Sigmoid colon (tissue), 7 donors: ENCODE results near the gene GJB4. TPM values are rescaled to one million over a fixed set of nuclear protein-coding genes. Genes with fewer than 3 reads are reported as not detected.

Source experiments
- DNase-seq: peaks from one replicate; pipeline ENCODE4 v3.0.0-alpha.2; 2019
- H3K27ac ChIP-seq, 4 donors: fragments of 200-600 bp; sonication (generic); one replicate each; pipeline ENCODE4 v1.5.1; 2016 to 2019; ENCODE audit warnings: mild to moderate bottlenecking in 1 of 4
- H3K27me3 ChIP-seq, 3 donors: fragments of 200-600 bp; sonication (generic); one replicate each; pipeline ENCODE4 v1.5.1; 2019; ENCODE audit warnings: mild to moderate bottlenecking in 1 of 3
- H3K36me3 ChIP-seq, 4 donors: fragments of 200-600 bp; sonication (generic); one replicate each; pipeline ENCODE4 v1.5.1; 2016 to 2019
- H3K4me1 ChIP-seq, 4 donors: fragments of 200-600 bp; sonication (generic); one replicate each; pipeline ENCODE4 v1.5.1; 2017 to 2019
- H3K4me3 ChIP-seq, 4 donors: fragments of 200-600 bp; sonication (generic); one replicate each; pipeline ENCODE4 v1.5.1; 2017 to 2019; ENCODE audit warnings: mild to moderate bottlenecking in 2 of 4, moderate library complexity in 1 of 4
- H3K9me3 ChIP-seq, 4 donors: fragments of 200-600 bp in 3 of 4; sonication (generic) in 3 of 4; one replicate each; pipeline versions ENCODE4 v1.5.1 to v1.6.1; 2013 to 2019
- CTCF ChIP-seq, 4 experiments: fragments of 450-650 bp in 3 of 4; fragments of 200-600 bp in 1 of 4; IDR thresholded peaks; one replicate each; pipeline ENCODE4 v1.5.1; 2016 to 2019; ENCODE audit warnings: antibody characterized with exemption in 4 of 4, mild to moderate bottlenecking in 3 of 4, moderate library complexity in 2 of 4
- EP300 ChIP-seq, 4 donors: sonication (generic); formaldehyde crosslinking; IDR thresholded peaks; one replicate each; pipeline ENCODE4 v1.6.1; 2017; ENCODE audit warnings: antibody characterized with exemption in 4 of 4
- POLR2A ChIP-seq, 2 donors: fragments of 450-650 bp; IDR thresholded peaks; one replicate each; pipeline ENCODE4 v1.6.1; 2016; ENCODE audit warnings: antibody characterized with exemption in 2 of 2, mild to moderate bottlenecking in 2 of 2, moderate library complexity in 2 of 2
- POLR2AphosphoS5 ChIP-seq, 4 donors: sonication (generic); formaldehyde crosslinking; IDR thresholded peaks; one replicate each; pipeline ENCODE4 v1.6.1; 2017; ENCODE audit warnings: antibody characterized with exemption in 4 of 4
- WGBS, 2 donors: extraction: QIAGEN DNeasy Blood & Tissue Kit; methylation state at CpG; one replicate each; pipeline ENCODE4 v1.1.7; 2013; 5-methylcytosine and 5-hydroxymethylcytosine counted together
- intact Hi-C: fragments of 100-400 bp; cut with DNase I; formaldehyde crosslinking; loops from one replicate; pipeline ENCODE4 v1.15.1; 2023
- polyA plus RNA-seq, 3 donors: library from polyadenylated mRNA; stranded (reverse); fragments of 200-250 nt; gene quantifications; one replicate each; pipeline ENCODE4 v1.2.3, GENCODE V29; 2013
- total RNA-seq, 4 donors: library from RNA; depleted of rRNA; stranded (reverse); fragments of >200 nt; gene quantifications; one replicate each; pipeline ENCODE4 v1.1.0, GENCODE V29; 2016
- donor health status: healthy with polysubstance abuse.
- donor health status: Bipolar disorder and iron deficiency.
- donor health status: healthy.

The GJB4 gene
- total and polyA plus RNA-seq, 7 donors: 0.39 TPM; not detected in 6

GRCh38 chr1:34787461-34788420, 28.2 kb downstream of the GJB4 start:
- Histone ChIP-seq H3K9me3 (no peaks in the 10 kb centered on the region), H3K4me3 (no peak overlapping the region), H3K27ac (no peak overlapping the region), H3K36me3 (no peaks in the 10 kb centered on the region), H3K4me1 (peaks cover 0 to 3% (median 1%) of the 10 kb centered on the region in 4 donors), H3K27me3 (peaks cover 6 to 20% (median 10%) of the 10 kb centered on the region in 3 donors)
- peak; percentile 54 for DNase-seq
- 62 to 67% methylated on average over 9 of the region's 9 CpGs for WGBS, 2 donors
- TF ChIP-seq POLR2AphosphoS5 (IDR thresholded peaks at IDR 0.05) (no peak), CTCF (IDR thresholded peaks at IDR 0.05) (no peak), EP300 (IDR thresholded peaks at IDR 0.05) (no peak), POLR2A (IDR thresholded peaks at IDR 0.05) (no peak)
- intact Hi-C loops: loop anchor here (5.0 kb wide), 1 partner anchor 80 kb away; no protein-coding TSS in a partner anchor

- H3K36me3 ChIP-seq: peaks cover 0 to 7% (median 0%) of the 10 kb centered on the region in 4 donors
- TF ChIP-seq EP300 (IDR thresholded peaks at IDR 0.05) (no peak), CTCF (IDR thresholded peaks at IDR 0.05) (no peak), POLR2A (IDR thresholded peaks at IDR 0.05) (no peak), POLR2AphosphoS5 (IDR thresholded peaks at IDR 0.05) (no peak)
- intact Hi-C loops: no loop called here
- H3K27ac ChIP-seq: no peak overlapping the region
- H3K27me3 ChIP-seq: peaks cover 4 to 22% (median 13%) of the 10 kb centered on the region in 3 donors
- no peak overlapping the region for H3K4me3 ChIP-seq
- no peaks in the 10 kb centered on the region for H3K9me3 ChIP-seq
- 78 to 83% methylated on average over 6 of the region's 6 CpGs for WGBS, 2 donors
- no peak for DNase-seq
- H3K4me1 ChIP-seq: peaks cover 0 to 7% (median 3%) of the 10 kb centered on the region in 4 donors
These were observed 31.4 kb downstream of the GJB4 start for GRCh38 chr1:34790985-34791384.

- no peak for DNase-seq
- intact Hi-C loops: no loop called here
- 45 to 56% methylated on average over 10 of the region's 10 CpGs for WGBS, 2 donors
- H3K27me3 ChIP-seq: peaks cover 4 to 22% (median 13%) of the 10 kb centered on the region in 3 donors
- H3K36me3 ChIP-seq: peaks cover 0 to 7% (median 0%) of the 10 kb centered on the region in 4 donors
- no peaks in the 10 kb centered on the region for H3K9me3 ChIP-seq
- H3K4me3 ChIP-seq: peak overlapping the region in 1 of 4 donors; percentile 37
- TF ChIP-seq POLR2A (IDR thresholded peaks at IDR 0.05): no peak
- TF ChIP-seq POLR2AphosphoS5 (IDR thresholded peaks at IDR 0.05): no peak
- peaks cover 0 to 7% (median 3%) of the 10 kb centered on the region in 4 donors for H3K4me1 ChIP-seq
- H3K27ac ChIP-seq: peak overlapping the region in 3 of 4 donors; percentile 21 to 49 (median 40)
These were observed 32.9 kb downstream of the GJB4 start for GRCh38 chr1:34792424-34792823.

- intact Hi-C loops: no loop called here
- Histone ChIP-seq H3K27ac (peak within 1 kb of the TSS; percentile 35 to 49 (median 38)), H3K9me3 (no peaks in the 10 kb centered on the region), H3K36me3 (peaks cover 0 to 7% (median 0%) of the 10 kb centered on the region in 4 donors), H3K4me1 (peaks cover 0 to 7% (median 3%) of the 10 kb centered on the region in 4 donors), H3K4me3 (peak within 1 kb of the TSS in 3 of 4 donors; percentile 17 to 37 (median 27)), H3K27me3 (peaks cover 4 to 22% (median 13%) of the 10 kb centered on the region in 3 donors)
- WGBS, 2 donors: 10 to 12% methylated on average over 45 of the region's 45 CpGs
- TF ChIP-seq POLR2AphosphoS5 (IDR thresholded peaks at IDR 0.05): peak in 2 of 4 donors; percentile 48 to 56
- no peak for TF ChIP-seq POLR2A (IDR thresholded peaks at IDR 0.05)
- DNase-seq: no peak
These were observed 33.6 kb downstream of the GJB4 start, which contains the start of gene GJA4 for GRCh38 chr1:34792868-34793727. GJA4 (plus strand) TSS chr1:34792999; CDS start chr1:34794214, 1,215 bp downstream.

- peak overlapping the region in 3 of 4 donors; percentile 16 to 37 (median 27) for H3K4me3 ChIP-seq
These were observed 34.7 kb downstream of the GJB4 start for GRCh38 chr1:34794001-34794789.

More at GRCh38 chr1:34794001-34794789, 34.7 kb downstream of the GJB4 start:
- intact Hi-C loops: no loop called here
- TF ChIP-seq CTCF (IDR thresholded peaks at IDR 0.05): no peak
- TF ChIP-seq POLR2AphosphoS5 (IDR thresholded peaks at IDR 0.05): no peak
- no peak for TF ChIP-seq POLR2A (IDR thresholded peaks at IDR 0.05)
- no peak for TF ChIP-seq EP300 (IDR thresholded peaks at IDR 0.05)
- Histone ChIP-seq H3K36me3 (peaks cover 0 to 7% (median 0%) of the 10 kb centered on the region in 4 donors), H3K4me1 (peaks cover 0 to 7% (median 3%) of the 10 kb centered on the region in 4 donors), H3K27me3 (peaks cover 4 to 22% (median 13%) of the 10 kb centered on the region in 3 donors), H3K9me3 (no peaks in the 10 kb centered on the region), H3K27ac (peak overlapping the region in 2 of 4 donors; percentile 37 to 46)
- 89 to 91% methylated on average over 40 of the region's 40 CpGs for WGBS, 2 donors
- DNase-seq: no peak
